Tibial nerve (tissue), 4 donors: ENCODE data around the gene METTL22. TPM values are rescaled to one million over a fixed set of nuclear protein-coding genes. Genes with fewer than 3 reads are reported as not detected.

Source experiments
- DNase-seq, 2 donors: peaks; one replicate each; pipeline ENCODE4 v3.0.0-alpha.2; 2019; ENCODE audit warnings: low spot score in 2 of 2
- H3K27ac ChIP-seq, 4 donors: fragments of 200-600 bp; sonication (generic) in 3 of 4; one replicate each; pipeline ENCODE4 v1.5.1; 2017 to 2019; ENCODE audit warnings: mild to moderate bottlenecking in 1 of 4
- H3K27me3 ChIP-seq, 2 donors: fragments of 200-600 bp; sonication (generic) in 1 of 2; one replicate each; pipeline versions ENCODE4 v1.5.1 to v1.6.0; 2017 to 2019
- H3K36me3 ChIP-seq, 3 donors: fragments of 200-600 bp; sonication (generic); one replicate each; pipeline ENCODE4 v1.5.1; 2018 to 2019
- H3K4me1 ChIP-seq, 4 donors: fragments of 200-600 bp; sonication (generic) in 3 of 4; one replicate each; pipeline ENCODE4 v1.5.1; 2017 to 2019
- H3K4me3 ChIP-seq, 4 donors: fragments of 200-600 bp; sonication (generic) in 3 of 4; one replicate each; pipeline ENCODE4 v1.5.1; 2017 to 2019; ENCODE audit warnings: mild to moderate bottlenecking in 1 of 4, moderate library complexity in 1 of 4
- H3K9me3 ChIP-seq, 4 donors: fragments of 200-600 bp; sonication (generic) in 3 of 4; one replicate each; pipeline ENCODE4 v1.5.1; 2017 to 2019
- CTCF ChIP-seq, 5 experiments: fragments of 200-600 bp in 3 of 5; fragments of 450-650 bp in 2 of 5; sonication (generic) in 3 of 5; IDR thresholded peaks; one replicate each; pipeline ENCODE4 v1.5.1; 2016 to 2019; ENCODE audit warnings: antibody characterized with exemption in 5 of 5, mild to moderate bottlenecking in 3 of 5, moderate library complexity in 2 of 5
- EP300 ChIP-seq, 2 donors: sonication (generic); formaldehyde crosslinking; IDR thresholded peaks; one replicate each; pipeline ENCODE4 v1.6.1; 2017; ENCODE audit warnings: antibody characterized with exemption in 2 of 2, mild to moderate bottlenecking in 1 of 2
- POLR2A ChIP-seq, 2 donors: fragments of 450-650 bp; IDR thresholded peaks; one replicate each; pipeline ENCODE4 v1.6.1; 2017; ENCODE audit warnings: antibody characterized with exemption in 2 of 2, mild to moderate bottlenecking in 2 of 2, moderate library complexity in 2 of 2
- WGBS, 2 donors: methylation state at CpG; one replicate each; pipeline ENCODE4 v1.1.5; 2018; 5-methylcytosine and 5-hydroxymethylcytosine counted together
- total RNA-seq, 4 donors: library from RNA; depleted of rRNA; stranded (reverse); fragments of >200 nt; gene quantifications; one replicate each; pipeline ENCODE4 v1.1.0, GENCODE V29; 2016

METTL22 gene
- total RNA-seq, 4 donors from 2014 or later: 34.3 to 69.5 (median 46.6) TPM

DNA sequence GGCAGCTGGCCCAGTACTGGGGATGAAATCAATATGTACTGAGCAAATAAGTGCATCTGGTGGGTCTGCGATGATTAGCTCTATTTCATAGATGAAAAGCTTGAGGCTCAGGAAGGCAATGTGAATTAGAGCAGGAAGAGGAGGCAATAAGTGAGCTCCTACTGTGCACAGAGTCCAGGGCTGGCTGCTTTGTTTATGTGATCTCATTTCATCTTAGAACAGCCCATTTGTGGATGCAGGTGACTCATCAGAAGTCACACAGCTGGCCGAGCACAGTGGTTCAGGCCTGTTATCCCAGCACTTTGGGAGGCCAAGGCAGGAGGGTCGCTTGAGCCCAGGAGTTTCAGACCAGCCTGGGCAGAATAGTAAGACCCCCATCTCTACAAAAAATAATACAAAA, 38.3 kb upstream of the METTL22 start:
- Histone ChIP-seq H3K36me3 (no peaks in the 10 kb centered on the region), H3K4me3 (no peak overlapping the region), H3K9me3 (no peaks in the 10 kb centered on the region), H3K4me1 (peaks cover 0 to 3% (median 0%) of the 10 kb centered on the region in 4 donors), H3K27me3 (peaks cover 0 to 13% of the 10 kb centered on the region in 2 donors), H3K27ac (no peak overlapping the region)
- no peak for TF ChIP-seq EP300 (IDR thresholded peaks at IDR 0.05)
- no peak for TF ChIP-seq CTCF (IDR thresholded peaks at IDR 0.05)
- TF ChIP-seq POLR2A (IDR thresholded peaks at IDR 0.05): no peak
- no peak for DNase-seq
- 89 to 92% methylated on average over 3 of the region's 3 CpGs for WGBS, 2 donors

DNA sequence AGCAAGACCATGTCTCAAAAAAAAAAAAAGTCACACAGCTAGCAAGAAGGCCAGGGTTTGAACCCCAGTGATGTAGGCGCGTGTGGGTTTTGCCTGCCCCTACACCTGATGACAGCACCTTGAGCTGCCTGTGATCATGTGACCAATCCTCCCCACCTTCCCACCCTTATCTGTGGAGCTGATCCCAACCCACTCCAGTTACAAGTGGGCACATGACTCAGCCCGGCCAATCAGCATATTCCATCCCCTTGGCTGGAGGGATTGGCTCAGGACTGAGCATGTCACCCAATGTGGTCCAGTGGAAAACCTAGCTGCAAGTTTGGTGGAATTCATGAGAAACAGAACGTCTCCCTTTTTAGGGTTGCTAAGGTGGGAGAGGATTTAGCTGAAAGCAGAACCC, 37.8 kb upstream of the METTL22 start:
- Histone ChIP-seq H3K9me3 (no peaks in the 10 kb centered on the region), H3K4me3 (no peak overlapping the region), H3K4me1 (peaks cover 0 to 7% (median 0%) of the 10 kb centered on the region in 4 donors), H3K36me3 (no peaks in the 10 kb centered on the region), H3K27ac (no peak overlapping the region), H3K27me3 (peaks cover 0 to 19% of the 10 kb centered on the region in 2 donors)
- no peak for DNase-seq
- 71 to 84% methylated on average over 4 of the region's 4 CpGs for WGBS, 2 donors
- TF ChIP-seq POLR2A (IDR thresholded peaks at IDR 0.05) (no peak), CTCF (IDR thresholded peaks at IDR 0.05) (no peak), EP300 (IDR thresholded peaks at IDR 0.05) (no peak)

DNA sequence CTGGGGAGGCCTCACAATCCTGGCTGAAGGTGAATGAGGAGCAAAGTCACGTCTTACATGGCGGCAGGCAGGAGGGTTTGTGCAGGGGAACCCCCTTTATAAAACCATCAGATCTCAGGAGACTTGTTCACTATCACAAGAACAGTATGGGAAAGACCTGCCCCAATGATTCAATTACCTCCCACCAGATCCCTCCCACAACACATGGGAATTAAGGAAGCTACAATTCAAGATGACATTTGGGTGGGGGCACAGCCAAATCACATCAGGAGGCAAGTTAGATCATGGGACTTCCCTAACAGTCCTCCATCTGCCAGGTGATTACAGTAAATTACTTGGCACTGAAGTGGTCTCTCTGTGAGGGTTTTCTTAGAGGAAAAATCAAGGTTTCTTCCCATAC, 36.5 kb upstream of the METTL22 start:
- TF ChIP-seq POLR2A (IDR thresholded peaks at IDR 0.05) (no peak), EP300 (IDR thresholded peaks at IDR 0.05) (no peak), CTCF (IDR thresholded peaks at IDR 0.05) (no peak)
- whole genome bisulfite sequencing, 2 donors: 77 to 90% methylated on average over 2 of the region's 2 CpGs
- Histone ChIP-seq H3K27me3 (peaks cover 0 to 32% of the 10 kb centered on the region in 2 donors), H3K36me3 (no peaks in the 10 kb centered on the region), H3K4me1 (peaks cover 0 to 20% (median 8%) of the 10 kb centered on the region in 4 donors), H3K27ac (no peak overlapping the region), H3K9me3 (no peaks in the 10 kb centered on the region), H3K4me3 (no peak overlapping the region)
- DNase-seq: no peak

DNA sequence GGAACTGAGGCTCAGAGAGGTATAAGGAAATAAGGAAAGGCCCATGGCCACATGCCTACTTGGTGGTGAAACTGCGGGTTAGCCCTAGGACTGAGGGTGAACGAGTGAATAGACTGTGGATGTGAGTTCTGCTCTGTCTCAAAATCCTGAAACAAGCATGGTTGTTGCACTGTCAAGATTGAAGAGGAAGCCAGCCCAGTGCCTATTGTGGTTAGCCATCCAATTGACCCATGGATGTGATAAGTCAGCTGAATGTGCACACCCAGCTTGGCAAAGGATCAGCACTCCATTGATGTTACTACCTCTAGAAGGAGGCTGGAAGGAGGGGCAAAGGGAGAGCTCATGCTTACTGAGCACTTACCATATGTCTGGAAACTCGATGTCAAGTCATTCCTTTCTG, 35.6 kb upstream of the METTL22 start:
- Histone ChIP-seq H3K9me3 (no peaks in the 10 kb centered on the region), H3K27ac (no peak overlapping the region), H3K4me3 (no peak overlapping the region), H3K36me3 (no peaks in the 10 kb centered on the region), H3K27me3 (peaks cover 0 to 40% of the 10 kb centered on the region in 2 donors), H3K4me1 (peaks cover 0 to 25% (median 8%) of the 10 kb centered on the region in 4 donors)
- DNase-seq: no peak
- 77 to 78% methylated on average over 3 of the region's 3 CpGs for WGBS, 2 donors
- TF ChIP-seq CTCF (IDR thresholded peaks at IDR 0.05) (no peak), POLR2A (IDR thresholded peaks at IDR 0.05) (no peak), EP300 (IDR thresholded peaks at IDR 0.05) (no peak)

- peaks cover 0 to 22% (median 8%) of the 10 kb centered on the region in 4 donors for H3K4me1 ChIP-seq
- H3K27me3 ChIP-seq: peaks cover 0 to 49% of the 10 kb centered on the region in 2 donors
- H3K36me3 ChIP-seq: no peaks in the 10 kb centered on the region
- DNase-seq: no peak
- H3K9me3 ChIP-seq: no peaks in the 10 kb centered on the region
- TF ChIP-seq CTCF (IDR thresholded peaks at IDR 0.05): no peak
- no peak for TF ChIP-seq POLR2A (IDR thresholded peaks at IDR 0.05)
- TF ChIP-seq EP300 (IDR thresholded peaks at IDR 0.05): no peak
- H3K4me3 ChIP-seq: no peak overlapping the region
- no peak overlapping the region for H3K27ac ChIP-seq
Observed at GRCh38 chr16:8587065-8587464, 34.4 kb upstream of the METTL22 start.
